Activated naive CD4-positive, alpha-beta T cell treated with anti-CD3 and anti-CD28 coated beads, Interleukin-2, amount 10 ng/mL, durations not matched to agents 7 days and 5 days (primary cell): ENCODE measurements around the gene CIDEB.
A peak's percentile ranks its signal among the peaks of the same experiment; 100 is the strongest.

Experiments
- CTCF ChIA-PET: fragments of 350-600 bp; sonication (Branson Sonifier 250); formaldehyde crosslinking; loops from one replicate; lab custom pipeline; 2021; ENCODE audit warnings: antibody characterized with exemption; lab: Charles Lee
- DNase-seq: peaks from one replicate; pipeline ENCODE4 v3.0.0-alpha.2; 2020
- H3K27ac Mint-ChIP-seq: one replicate; pipeline ENCODE4 v1.8.0; 2021; ENCODE audit warnings: mild to moderate bottlenecking, moderate library complexity, mixed read lengths
- H3K27me3 Mint-ChIP-seq: one replicate; pipeline ENCODE4 v1.8.0; 2021; ENCODE audit warnings: mild to moderate bottlenecking, mixed read lengths
- H3K36me3 Mint-ChIP-seq: one replicate; pipeline ENCODE4 v1.8.0; 2021; ENCODE audit warnings: mixed read lengths
- H3K4me1 Mint-ChIP-seq: one replicate; pipeline ENCODE4 v1.8.0; 2021; ENCODE audit warnings: mixed read lengths
- H3K4me3 Mint-ChIP-seq: one replicate; pipeline ENCODE4 v1.8.0; 2021; ENCODE audit warnings: mild to moderate bottlenecking, moderate library complexity, mixed read lengths
- H3K9me3 Mint-ChIP-seq: one replicate; pipeline ENCODE4 v1.8.0; 2021; ENCODE audit warnings: mixed read lengths

The CIDEB gene

GRCh38 chr14:24300326-24300980 lies 7.3 kb downstream of the CIDEB start:
- peaks cover 61% of the 10 kb centered on the region for H3K4me1 Mint-ChIP-seq
- DNase-seq = no peak
- peak overlapping the region; percentile 93 for H3K27ac Mint-ChIP-seq
- H3K27me3 Mint-ChIP-seq = peaks cover 5% of the 10 kb centered on the region
- no peaks in the 10 kb centered on the region for H3K9me3 Mint-ChIP-seq
- CTCF ChIA-PET = interaction anchor here (1.3 to 8.3 kb wide), 6 partner anchors 9 to 131 kb away, joined by 5 to 223 read pairs (median 58); partner anchors contain the start of genes CIDEB, LTB4R, LTB4R2 and MDP1
- peaks cover 47% of the 10 kb centered on the region for H3K36me3 Mint-ChIP-seq
- peak overlapping the region; percentile 93 for H3K4me3 Mint-ChIP-seq

DNA sequence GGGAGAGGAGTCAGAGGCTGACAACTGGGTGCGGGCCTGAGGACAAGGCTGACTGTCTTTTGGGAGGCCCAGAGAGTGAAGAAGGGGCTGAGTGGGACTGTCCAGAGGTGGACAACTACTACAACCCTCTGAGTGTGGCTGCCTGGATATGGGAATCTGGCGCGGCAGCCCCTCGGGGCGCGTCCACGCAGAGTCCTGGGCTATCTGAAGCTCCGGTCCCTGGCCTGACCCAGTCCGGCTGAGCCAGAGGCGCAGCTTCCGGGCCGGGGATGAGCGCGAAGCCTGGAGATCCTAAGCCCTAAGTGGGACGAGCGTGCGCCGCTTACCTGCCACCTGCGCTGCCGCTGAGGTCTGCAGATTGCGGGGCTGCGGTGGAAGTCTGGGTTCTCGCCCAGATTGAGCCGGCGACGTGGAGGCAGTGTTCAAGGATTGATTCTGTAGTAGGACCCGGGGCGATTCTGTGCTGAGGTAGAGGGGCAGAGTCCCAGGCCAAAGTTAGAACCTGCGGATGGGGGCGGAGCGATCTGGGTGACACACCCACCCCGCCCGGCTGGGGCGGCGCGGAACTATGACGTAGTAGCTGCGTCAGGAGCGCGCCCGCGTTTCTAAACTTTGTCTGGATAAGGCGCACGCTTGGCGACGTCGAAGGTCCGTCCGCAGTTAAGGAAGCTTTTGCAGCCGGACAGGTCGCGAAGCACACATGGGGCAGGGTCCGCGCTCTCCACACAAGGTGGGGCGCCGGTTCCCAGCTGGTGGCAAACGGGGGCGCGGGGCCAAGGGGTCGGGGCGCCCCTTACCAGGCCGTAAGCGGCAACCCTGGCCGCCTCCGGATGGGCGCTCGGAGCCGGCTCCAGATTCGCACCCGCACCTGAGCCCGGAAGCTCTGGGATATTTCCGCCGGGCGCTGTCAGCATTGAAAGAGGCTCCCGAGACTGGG lies 8.3 kb downstream of the CIDEB start, which contains the start of the genes DHRS1 and NOP9:
Gene DHRS1 (minus strand): TSS at position 526 of the 937 bp plus-strand sequence. CDS start 674 bp downstream, outside the sequence.
Gene NOP9 (plus strand): TSS at position 596 of the 937 bp plus-strand sequence. CDS start 105 bp downstream, at position 701.
- Mint-ChIP-seq H3K4me3 (peak within 1 kb of the TSS; percentile 93), H3K27me3 (peaks cover 5% of the 10 kb centered on the region), H3K27ac (peak within 1 kb of the TSS; percentile 93), H3K9me3 (no peaks in the 10 kb centered on the region), H3K36me3 (peaks cover 37% of the 10 kb centered on the region), H3K4me1 (peaks cover 58% of the 10 kb centered on the region)
- CTCF ChIA-PET = interaction anchor here (1.3 to 8.3 kb wide), 8 partner anchors 10 to 132 kb away, joined by 4 to 223 read pairs (median 11); partner anchors contain the start of genes CIDEB, LTB4R, LTB4R2 and MDP1
- peak; percentile 94 for DNase-seq

GRCh38 chr14:24298892-24299254 lies 8.9 kb downstream of the CIDEB start:
- Mint-ChIP-seq H3K4me1 (peaks cover 58% of the 10 kb centered on the region), H3K36me3 (peaks cover 33% of the 10 kb centered on the region)

GRCh38 chr14:24297190-24297964 lies 10.4 kb downstream of the CIDEB start:
- Mint-ChIP-seq H3K27ac (peak overlapping the region; percentile 82), H3K4me1 (peaks cover 58% of the 10 kb centered on the region), H3K9me3 (no peaks in the 10 kb centered on the region), H3K27me3 (peaks cover 5% of the 10 kb centered on the region), H3K4me3 (peak overlapping the region; percentile 7), H3K36me3 (peaks cover 28% of the 10 kb centered on the region)
- no peak for DNase-seq
- CTCF ChIA-PET = interaction anchor here (0.7 to 8.3 kb wide), 22 partner anchors 9 to 240 kb away, joined by 3 to 223 read pairs (median 6); partner anchors contain the start of genes CHMP4A, CIDEB, GMPR2 and IRF9

More at GRCh38 chr14:24298892-24299254, 8.9 kb downstream of the CIDEB start:
- peak overlapping the region; percentile 93 for H3K27ac Mint-ChIP-seq
- peak overlapping the region; percentile 93 for H3K4me3 Mint-ChIP-seq
- H3K27me3 Mint-ChIP-seq = peaks cover 5% of the 10 kb centered on the region
- CTCF ChIA-PET = interaction anchor here (1.7 to 8.3 kb wide), 7 partner anchors 11 to 132 kb away, joined by 4 to 223 read pairs (median 19); partner anchors contain the start of genes CIDEB, LTB4R, LTB4R2 and MDP1
- DNase-seq = no peak
- H3K9me3 Mint-ChIP-seq = no peaks in the 10 kb centered on the region

GRCh38 chr14:24296341-24297157 lies 11.2 kb downstream of the CIDEB start:
- Mint-ChIP-seq H3K4me1 (peaks cover 51% of the 10 kb centered on the region), H3K4me3 (peak overlapping the region; percentile 4), H3K27me3 (peaks cover 5% of the 10 kb centered on the region), H3K27ac (peak overlapping the region; percentile 82), H3K9me3 (no peaks in the 10 kb centered on the region), H3K36me3 (peaks cover 31% of the 10 kb centered on the region)
- CTCF ChIA-PET = interaction anchor here (0.7 to 8.3 kb wide), 19 partner anchors 8 to 135 kb away, joined by 3 to 223 read pairs (median 8); partner anchors contain the start of genes CHMP4A, CIDEB, IRF9 and LTB4R
- DNase-seq = peak; percentile 81

DNA sequence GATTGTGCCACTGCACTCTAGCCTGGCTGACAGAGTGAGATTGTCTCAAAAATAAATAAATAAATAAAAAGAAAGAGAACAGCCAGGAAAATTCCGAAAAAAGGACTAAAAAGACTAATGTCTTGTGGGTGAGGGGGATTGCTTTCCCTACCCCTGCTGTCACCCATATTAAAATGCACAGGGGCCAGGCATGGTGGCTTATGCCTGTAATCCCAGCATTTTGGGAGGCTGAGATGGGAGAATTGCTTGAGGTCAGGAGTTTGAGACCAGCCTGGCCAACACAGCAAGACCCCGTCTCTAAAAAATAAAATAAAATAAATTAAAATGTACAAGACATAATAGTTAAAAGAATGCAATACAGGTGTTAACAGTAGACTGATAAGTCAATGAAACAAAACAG lies 14.3 kb downstream of the CIDEB start:
- H3K27ac Mint-ChIP-seq = no peak overlapping the region
- no peak overlapping the region for H3K4me3 Mint-ChIP-seq
- H3K4me1 Mint-ChIP-seq = peaks cover 37% of the 10 kb centered on the region
- no peaks in the 10 kb centered on the region for H3K9me3 Mint-ChIP-seq
- CTCF ChIA-PET = interaction anchor here (0.7 to 5.1 kb wide), 5 partner anchors 14 to 51 kb away, joined by 3 to 34 read pairs (median 8); partner anchors contain the start of genes CIDEB and TINF2
- no peak for DNase-seq
- H3K36me3 Mint-ChIP-seq = peaks cover 46% of the 10 kb centered on the region
- H3K27me3 Mint-ChIP-seq = no peaks in the 10 kb centered on the region

- no peak overlapping the region for H3K27ac Mint-ChIP-seq
- no peaks in the 10 kb centered on the region for H3K27me3 Mint-ChIP-seq
- CTCF ChIA-PET = interaction anchor here (0.8 to 5.1 kb wide), 7 partner anchors 9 to 139 kb away, joined by 3 to 34 read pairs (median 6); partner anchors contain the start of genes CIDEB and TINF2
Observed at GRCh38 chr14:24292118-24292807, 15.5 kb downstream of the CIDEB start.

DNA sequence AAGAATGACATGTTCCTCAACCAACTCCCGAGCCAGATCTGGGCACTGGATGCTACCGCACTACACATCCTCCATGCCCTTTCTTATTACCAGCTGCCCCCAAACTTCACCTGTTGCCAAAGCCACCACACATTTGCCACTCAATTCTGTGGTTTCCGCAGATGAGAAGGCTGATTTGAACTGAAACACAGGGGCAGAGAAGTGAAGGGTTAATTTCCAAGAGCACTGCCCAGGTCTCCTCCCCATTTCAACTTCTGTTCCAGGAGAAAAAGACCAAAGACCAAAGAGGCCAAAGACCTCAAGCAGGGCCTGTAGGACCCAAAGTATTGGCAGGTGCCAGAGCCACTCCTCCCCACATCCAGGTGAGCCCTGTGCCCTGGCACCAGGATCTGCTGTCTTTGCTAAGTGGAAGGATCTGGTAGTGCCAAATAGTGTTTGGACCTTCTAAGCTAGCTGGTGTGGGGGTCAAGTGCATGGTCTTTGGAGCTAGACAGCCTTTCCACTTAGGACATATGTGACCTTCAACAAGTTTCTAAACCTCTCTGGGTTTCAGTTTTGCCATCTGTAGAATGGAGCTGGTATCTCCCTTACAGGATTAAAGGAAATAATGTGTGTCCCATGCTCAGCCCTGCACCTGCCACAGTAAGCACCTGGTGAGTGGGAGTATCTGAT lies 16.2 kb downstream of the CIDEB start:
- Mint-ChIP-seq H3K36me3 (peaks cover 40% of the 10 kb centered on the region), H3K4me1 (peaks cover 27% of the 10 kb centered on the region), H3K27me3 (no peaks in the 10 kb centered on the region), H3K27ac (no peak overlapping the region), H3K9me3 (no peaks in the 10 kb centered on the region), H3K4me3 (no peak overlapping the region)
- CTCF ChIA-PET = interaction anchor here (1.7 to 5.1 kb wide), 5 partner anchors 8 to 49 kb away, joined by 6 to 34 read pairs (median 10); partner anchors contain the start of genes CIDEB and TINF2
- no peak for DNase-seq

More at GRCh38 chr14:24292118-24292807, 15.5 kb downstream of the CIDEB start:
- Mint-ChIP-seq H3K36me3 (peaks cover 45% of the 10 kb centered on the region), H3K4me3 (no peak overlapping the region), H3K4me1 (peaks cover 34% of the 10 kb centered on the region), H3K9me3 (no peaks in the 10 kb centered on the region)
- DNase-seq = no peak

GRCh38 chr14:24290746-24291145 lies 17.0 kb downstream of the CIDEB start:
- Mint-ChIP-seq H3K36me3 (peaks cover 32% of the 10 kb centered on the region), H3K27ac (no peak overlapping the region)
- CTCF ChIA-PET = interaction anchor here (0.9 to 5.1 kb wide), 8 partner anchors 9 to 63 kb away, joined by 3 to 34 read pairs (median 8); partner anchors contain the start of genes CIDEB and TINF2

DNA sequence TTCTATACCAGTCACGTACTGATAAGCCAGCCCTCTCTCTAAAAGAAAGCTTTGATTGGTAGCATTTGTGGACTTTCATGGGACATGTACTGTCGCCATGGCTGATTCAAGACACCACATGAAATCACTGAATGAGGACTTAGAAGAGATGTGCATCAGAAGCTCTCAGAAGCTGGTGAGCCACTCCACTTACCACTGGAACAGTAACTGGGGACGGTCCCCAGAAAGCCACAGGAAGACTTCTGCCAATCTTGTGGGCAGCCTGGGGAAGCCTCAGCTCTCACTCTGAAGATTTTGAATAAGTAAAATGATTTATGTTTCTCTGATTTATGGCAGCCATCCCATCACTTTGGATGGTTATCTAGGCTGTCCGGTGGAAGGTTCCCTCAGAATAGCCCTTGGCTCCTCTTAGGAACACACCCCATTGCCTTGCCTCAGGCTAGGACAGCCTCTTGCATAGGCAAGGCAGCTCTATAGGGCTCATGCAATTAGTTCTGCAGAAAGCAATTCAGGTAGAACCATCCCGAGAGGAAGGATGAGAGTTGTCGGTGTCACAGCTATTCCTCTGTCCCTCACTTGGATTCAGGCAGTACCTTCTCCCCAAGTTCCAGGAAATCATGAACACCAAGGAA lies 18.0 kb downstream of the CIDEB start:
- CTCF ChIA-PET = interaction anchor here (0.8 to 5.1 kb wide), 12 partner anchors 8 to 141 kb away, joined by 3 to 34 read pairs (median 5); partner anchors contain the start of genes CIDEB and TINF2
- peak; percentile 60 for DNase-seq

More at GRCh38 chr14:24290746-24291145, 17.0 kb downstream of the CIDEB start:
- H3K27me3 Mint-ChIP-seq = no peaks in the 10 kb centered on the region
- no peaks in the 10 kb centered on the region for H3K9me3 Mint-ChIP-seq
- no peak overlapping the region for H3K4me3 Mint-ChIP-seq
- peaks cover 21% of the 10 kb centered on the region for H3K4me1 Mint-ChIP-seq
- DNase-seq = no peak

DNA sequence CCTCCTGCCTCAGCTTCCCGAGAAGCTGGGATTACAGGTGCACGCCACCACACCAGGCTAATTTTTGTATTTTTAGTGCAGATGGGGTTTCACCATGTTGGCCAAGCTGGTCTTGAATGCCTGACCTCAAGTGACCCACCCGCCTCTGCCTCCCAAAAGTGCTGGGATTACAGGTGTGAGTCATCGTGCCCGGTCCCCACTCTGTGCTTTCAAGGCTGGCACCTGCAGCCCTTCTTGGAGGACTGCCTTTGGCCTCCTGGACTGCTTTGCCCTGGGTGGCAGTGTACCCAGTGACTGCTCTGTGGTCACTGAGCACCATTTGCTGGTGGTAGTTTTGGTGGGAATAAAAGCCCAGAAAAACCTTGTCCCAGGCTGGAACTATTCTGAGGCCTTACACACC lies 20.8 kb downstream of the CIDEB start:
- Mint-ChIP-seq H3K4me1 (peaks cover 21% of the 10 kb centered on the region), H3K27me3 (no peaks in the 10 kb centered on the region), H3K36me3 (peaks cover 24% of the 10 kb centered on the region), H3K4me3 (no peak overlapping the region), H3K9me3 (no peaks in the 10 kb centered on the region), H3K27ac (no peak overlapping the region)
- CTCF ChIA-PET = interaction anchor here (1.4 kb wide), 1 partner anchor 44 kb away, joined by 3 read pairs; no protein-coding TSS in a partner anchor
- DNase-seq = no peak

More for the DNA sequence above, 18.0 kb downstream of the CIDEB start:
- H3K4me1 Mint-ChIP-seq = peaks cover 21% of the 10 kb centered on the region
- H3K27ac Mint-ChIP-seq = no peak overlapping the region
- no peaks in the 10 kb centered on the region for H3K27me3 Mint-ChIP-seq
- H3K9me3 Mint-ChIP-seq = no peaks in the 10 kb centered on the region
- no peak overlapping the region for H3K4me3 Mint-ChIP-seq
- peaks cover 30% of the 10 kb centered on the region for H3K36me3 Mint-ChIP-seq
